HG03108 (cell line): ENCODE measurements around the gene SETBP1.

Experiments
- ATAC-seq: cut with Tn5 transposase; IDR thresholded peaks from one replicate; pipeline ENCODE4 v1.9.1; 2021; ENCODE audit warnings: moderate library complexity; ENCODE audit not compliant: unreplicated experiment

The SETBP1 gene

GRCh38 chr18:44921974-44922373 is 241.3 kb downstream of the SETBP1 start:
- no peak for ATAC-seq

DNA sequence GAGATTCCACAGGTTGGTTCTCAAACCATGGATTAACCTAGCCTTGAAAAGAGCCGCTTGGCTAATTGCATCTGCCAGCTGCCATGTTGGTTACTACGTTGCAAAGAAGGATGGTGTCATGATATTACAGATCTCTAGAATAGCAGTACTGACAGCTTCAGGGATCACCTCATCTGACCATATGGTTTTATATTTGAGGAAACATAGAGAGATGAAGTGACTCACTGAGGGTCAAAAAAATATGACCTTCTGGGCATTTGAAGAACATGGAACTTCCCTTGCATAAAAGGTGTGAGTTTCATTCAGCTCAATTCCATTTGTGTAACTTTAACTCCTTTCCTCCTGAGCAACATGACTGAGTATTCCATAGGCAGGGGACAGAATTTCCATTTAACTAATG is 242.3 kb downstream of the SETBP1 start:
- ATAC-seq: no peak

- no peak for ATAC-seq
Measured at GRCh38 chr18:44924785-44925499, 244.3 kb downstream of the SETBP1 start.

- ATAC-seq: no peak
Measured at GRCh38 chr18:44927127-44927849, 246.6 kb downstream of the SETBP1 start.

- no peak for ATAC-seq
Measured at GRCh38 chr18:44934901-44935300, 254.2 kb downstream of the SETBP1 start.

DNA sequence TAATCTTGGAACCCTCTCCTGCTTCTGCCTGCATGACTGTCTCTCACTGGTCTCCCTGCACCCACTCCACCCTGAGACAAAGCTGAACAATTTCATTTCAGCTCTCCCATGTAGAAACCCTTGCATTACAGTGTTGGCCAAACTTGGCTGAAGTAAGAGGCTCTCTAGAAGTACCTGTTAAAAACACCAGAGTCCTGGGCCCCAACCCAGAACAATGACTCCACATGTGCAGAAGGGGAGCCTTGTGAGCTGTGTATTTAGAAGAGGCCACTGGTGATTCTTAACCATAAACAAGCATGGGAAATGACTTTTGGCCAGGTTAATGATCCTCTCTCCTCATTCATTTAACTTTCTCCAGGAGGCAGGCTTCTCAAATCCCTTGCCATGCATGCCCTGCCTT is 254.8 kb downstream of the SETBP1 start:
- ATAC-seq: no peak

GRCh38 chr18:44936485-44936884 is 255.8 kb downstream of the SETBP1 start:
- no peak for ATAC-seq

GRCh38 chr18:44937960-44938719 is 257.5 kb downstream of the SETBP1 start:
- no peak for ATAC-seq

DNA sequence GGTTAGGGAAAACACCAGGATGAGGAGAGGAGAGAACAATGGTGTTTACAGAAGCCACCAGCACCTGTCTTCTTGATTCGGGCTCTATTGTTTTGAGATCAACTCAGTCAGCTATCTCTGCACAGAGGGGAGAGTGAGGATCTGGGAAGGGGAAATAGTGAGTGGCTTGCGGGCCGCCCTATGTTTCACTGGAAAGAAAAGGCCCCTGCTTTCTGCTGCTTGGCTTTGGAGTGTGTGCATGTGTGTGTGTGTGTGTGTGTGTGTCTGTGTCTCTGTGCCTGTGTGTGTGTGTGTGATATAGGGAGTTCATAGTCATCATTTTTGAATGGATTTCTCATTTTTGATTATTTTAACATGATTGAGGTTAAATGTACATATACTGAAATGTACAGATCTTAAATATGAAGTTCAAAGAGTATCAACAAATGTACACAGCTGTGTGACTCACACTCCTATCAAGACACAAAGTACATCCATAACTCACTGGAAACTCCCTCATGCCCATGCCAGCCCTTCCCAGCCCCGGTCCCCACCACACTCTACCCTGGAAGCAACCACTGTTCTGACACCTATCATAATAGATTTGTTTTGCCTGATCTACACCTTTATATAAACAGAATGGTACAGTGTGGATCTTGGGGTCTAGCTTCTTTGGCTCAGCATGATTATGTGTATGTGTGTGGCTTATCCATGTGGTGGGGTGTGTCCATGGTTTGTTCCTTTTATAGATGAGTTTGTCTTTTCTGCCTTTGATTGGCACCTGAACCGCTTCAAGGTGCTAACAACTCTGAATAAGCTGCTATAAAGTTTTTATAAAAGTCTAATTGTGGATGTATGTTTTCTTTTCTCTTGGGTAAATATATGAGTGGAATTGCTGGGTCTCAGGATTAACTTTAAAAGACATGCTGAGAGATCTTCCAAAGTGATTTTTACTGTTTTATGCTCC is 258.3 kb downstream of the SETBP1 start:
- ATAC-seq: no peak

DNA sequence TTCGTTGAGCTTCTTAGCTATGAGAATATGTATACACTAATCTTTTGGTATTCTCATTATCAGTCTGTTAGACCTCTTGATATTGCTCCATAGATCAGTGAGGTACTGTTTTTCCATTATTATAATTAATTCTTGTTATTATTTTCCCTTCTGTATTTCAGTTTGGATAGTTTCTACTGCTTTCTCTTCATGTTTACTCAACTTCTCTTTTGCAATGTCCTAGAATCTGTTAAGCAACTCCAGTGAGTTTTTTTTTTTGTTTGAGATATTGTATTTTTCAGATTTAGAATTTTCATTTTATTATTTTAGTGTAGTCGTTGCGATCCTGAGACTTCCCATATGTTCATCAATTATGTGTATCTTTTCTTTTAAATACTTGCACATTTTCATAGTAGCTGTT is 260.8 kb downstream of the SETBP1 start:
- ATAC-seq: no peak

GRCh38 chr18:44942073-44942472 is 261.4 kb downstream of the SETBP1 start:
- no peak for ATAC-seq

DNA sequence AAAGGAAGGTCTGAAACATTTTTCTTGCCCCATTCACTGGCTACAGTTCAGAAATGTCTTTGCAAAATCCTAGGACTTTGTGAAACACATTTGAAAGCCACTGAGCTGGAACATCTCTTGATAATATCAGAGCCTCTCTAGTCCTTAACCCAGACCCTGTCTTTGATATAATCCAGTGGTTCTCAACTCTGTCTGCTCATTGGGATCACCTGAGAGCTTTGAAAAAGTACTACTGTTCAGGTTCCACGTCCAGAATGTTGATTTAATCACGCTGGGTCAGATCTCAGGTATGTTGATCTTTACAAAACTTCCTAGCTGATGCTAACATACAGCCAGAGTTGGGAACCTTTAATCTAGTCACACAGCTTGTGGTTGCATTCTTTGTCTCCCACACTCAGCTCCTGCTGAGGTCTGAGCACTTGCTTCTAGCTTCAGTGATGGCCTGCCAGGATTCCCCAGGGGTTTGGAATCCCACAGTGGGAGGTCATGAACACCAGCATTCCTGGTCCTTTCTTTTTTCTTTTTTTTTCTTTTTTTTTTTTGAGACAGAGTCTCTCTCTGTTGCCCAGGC is 262.7 kb downstream of the SETBP1 start:
- ATAC-seq: no peak

DNA sequence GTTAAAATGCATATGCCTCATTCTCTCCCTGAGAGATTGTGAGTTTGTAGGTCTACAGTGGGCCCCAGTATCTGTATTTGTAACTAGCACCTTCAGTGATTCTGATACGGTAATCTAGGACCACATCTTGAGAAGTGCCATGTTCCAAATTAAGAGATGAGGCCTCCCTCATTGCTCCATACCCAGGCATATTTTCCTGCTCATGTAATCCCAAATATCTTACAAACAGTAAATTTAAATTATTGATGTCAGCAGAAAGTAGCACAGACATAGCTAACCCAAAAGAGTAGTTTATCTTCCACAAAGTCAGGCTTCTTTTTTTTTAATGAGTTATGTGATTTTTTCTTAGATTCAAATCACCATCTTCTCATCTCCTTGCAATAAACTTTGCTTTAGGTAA is 263.8 kb downstream of the SETBP1 start:
- no peak for ATAC-seq

DNA sequence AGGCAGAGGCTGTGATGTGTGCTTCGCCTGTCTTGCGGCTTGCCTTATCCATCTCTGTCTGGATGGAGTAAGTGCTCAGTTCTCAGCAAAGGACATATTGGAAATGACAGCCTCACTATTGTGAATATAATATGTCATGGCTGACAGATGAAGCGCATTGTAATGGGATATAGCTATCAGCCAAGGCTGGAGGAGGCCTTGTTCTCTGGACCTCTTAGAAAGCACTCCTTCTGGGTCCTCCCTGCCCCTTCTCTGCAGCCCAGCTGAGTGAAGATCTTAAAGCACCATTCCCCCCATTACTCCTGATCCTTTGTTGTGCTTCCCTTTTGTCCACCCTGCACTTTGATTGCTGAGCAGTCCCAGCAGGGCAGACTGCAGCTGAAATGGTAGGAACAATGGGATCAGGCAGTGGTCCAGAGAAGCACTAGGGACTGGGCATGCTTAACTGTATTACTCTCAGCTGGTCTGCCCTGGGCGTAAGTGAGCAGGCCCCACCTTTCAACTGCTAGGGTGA is 265.3 kb downstream of the SETBP1 start:
- no peak for ATAC-seq

- no peak for ATAC-seq
Measured at GRCh38 chr18:44946529-44947113, 265.9 kb downstream of the SETBP1 start.

- ATAC-seq: no peak
Measured at GRCh38 chr18:44949967-44950366, 269.3 kb downstream of the SETBP1 start.

DNA sequence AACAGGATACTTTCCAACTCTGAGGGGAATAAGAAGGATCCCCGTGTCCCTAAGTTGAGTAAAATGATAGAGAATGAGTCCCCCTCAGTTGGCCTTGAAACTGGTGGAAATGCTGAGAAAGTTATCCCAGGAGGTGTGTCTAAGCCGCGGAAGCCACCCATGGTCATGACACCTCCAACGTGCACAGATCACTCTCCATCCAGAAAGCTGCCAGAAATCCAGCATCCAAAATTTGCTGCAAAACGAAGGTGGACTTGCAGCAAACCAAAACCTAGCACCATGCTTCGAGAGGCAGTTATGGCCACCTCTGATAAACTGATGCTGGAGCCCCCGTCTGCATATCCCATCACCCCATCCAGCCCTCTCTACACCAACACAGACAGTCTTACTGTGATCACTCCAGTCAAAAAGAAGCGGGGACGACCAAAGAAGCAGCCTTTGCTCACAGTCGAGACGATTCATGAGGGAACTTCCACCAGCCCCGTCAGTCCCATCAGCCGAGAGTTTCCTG is 270.1 kb downstream of the SETBP1 start:
- no peak for ATAC-seq

DNA sequence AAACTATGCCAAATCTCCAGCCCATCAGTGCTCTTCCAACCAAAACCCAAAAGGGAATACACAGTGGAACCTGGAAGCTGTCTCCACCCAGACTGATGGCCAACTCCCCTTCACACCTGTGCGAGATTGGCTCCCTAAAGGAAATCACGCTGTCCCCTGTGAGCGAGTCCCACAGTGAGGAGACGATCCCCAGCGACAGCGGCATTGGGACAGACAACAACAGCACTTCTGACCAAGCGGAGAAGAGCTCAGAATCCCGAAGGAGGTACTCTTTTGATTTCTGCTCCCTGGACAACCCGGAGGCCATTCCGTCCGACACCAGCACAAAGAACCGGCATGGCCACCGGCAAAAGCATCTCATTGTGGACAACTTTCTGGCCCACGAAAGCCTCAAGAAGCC is 271.1 kb downstream of the SETBP1 start:
- ATAC-seq: no peak

- no peak for ATAC-seq
Measured at GRCh38 chr18:44954257-44954656, 273.6 kb downstream of the SETBP1 start.

GRCh38 chr18:44955825-44956224 is 275.1 kb downstream of the SETBP1 start:
- no peak for ATAC-seq
